ENCODE results near the gene DENND6A. TPM values are rescaled to one million over a fixed set of nuclear protein-coding genes. Genes with fewer than 3 reads are reported as not detected.

The DENND6A gene
- total and polyA plus RNA-seq, 3 donors from 2014 or later, result 16.0 to 20.6 (median 18.7) TPM

DNA sequence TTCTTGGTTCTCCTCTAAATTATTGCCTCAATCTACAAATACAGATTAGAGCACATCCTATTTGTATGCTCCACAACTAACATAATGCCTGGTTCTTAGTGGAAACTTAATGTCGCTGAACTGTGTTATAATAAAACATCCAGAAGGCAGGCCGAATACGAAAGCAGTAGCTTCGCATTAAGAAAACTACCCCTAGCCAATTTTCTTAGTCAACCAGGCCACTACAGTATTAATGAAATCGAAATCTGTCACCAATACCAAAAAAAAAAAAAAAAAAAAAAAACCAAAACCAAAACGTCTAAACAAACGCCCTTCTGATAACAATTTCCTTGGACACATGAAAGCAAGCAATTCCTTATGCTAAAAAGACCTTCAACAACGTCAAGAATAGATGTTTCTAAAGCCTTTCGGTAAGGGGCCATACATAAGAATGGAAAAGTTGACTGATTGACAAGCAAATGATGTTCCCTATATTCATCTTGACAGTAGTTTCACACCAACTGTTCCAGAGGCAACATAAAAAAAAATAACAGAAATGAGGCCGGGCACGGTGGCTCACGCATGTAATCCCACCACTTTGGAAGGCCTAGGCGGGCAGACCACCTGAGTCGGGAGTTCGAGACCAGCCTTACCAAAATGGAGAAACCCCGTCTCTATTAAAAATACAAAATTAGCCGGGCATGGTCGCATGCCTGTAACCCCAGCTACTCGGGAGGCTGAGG, 1.3 kb downstream of the DENND6A start:
- TF ChIP-seq POLR2A (IDR thresholded peaks at IDR 0.05), result no peak
- TF ChIP-seq, protein P1, sequence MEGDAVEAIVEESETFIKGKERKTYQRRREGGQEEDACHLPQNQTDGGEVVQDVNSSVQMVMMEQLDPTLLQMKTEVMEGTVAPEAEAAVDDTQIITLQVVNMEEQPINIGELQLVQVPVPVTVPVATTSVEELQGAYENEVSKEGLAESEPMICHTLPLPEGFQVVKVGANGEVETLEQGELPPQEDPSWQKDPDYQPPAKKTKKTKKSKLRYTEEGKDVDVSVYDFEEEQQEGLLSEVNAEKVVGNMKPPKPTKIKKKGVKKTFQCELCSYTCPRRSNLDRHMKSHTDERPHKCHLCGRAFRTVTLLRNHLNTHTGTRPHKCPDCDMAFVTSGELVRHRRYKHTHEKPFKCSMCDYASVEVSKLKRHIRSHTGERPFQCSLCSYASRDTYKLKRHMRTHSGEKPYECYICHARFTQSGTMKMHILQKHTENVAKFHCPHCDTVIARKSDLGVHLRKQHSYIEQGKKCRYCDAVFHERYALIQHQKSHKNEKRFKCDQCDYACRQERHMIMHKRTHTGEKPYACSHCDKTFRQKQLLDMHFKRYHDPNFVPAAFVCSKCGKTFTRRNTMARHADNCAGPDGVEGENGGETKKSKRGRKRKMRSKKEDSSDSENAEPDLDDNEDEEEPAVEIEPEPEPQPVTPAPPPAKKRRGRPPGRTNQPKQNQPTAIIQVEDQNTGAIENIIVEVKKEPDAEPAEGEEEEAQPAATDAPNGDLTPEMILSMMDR (IDR thresholded peaks at IDR 0.05), result no peak
- H3K36me3 ChIP-seq (ENCODE audit: low read depth, missing control alignments), result no peaks in the 10 kb centered on the region
- no peaks in the 10 kb centered on the region for H3K9me3 ChIP-seq
- no peak for DNase-seq
- no peaks in the 10 kb centered on the region for H3K27me3 ChIP-seq
- H3K27ac ChIP-seq, result peak overlapping the region; percentile 95 to 98
- H3K4me3 ChIP-seq, result peak overlapping the region; percentile 89 to 91
- H3K4me1 ChIP-seq, result peaks cover 18% of the 10 kb centered on the region
- 5 to 6% methylated on average over 19 of the region's 19 CpGs for WGBS, 2 donors
- intact Hi-C loops (cut with DNase I; ENCODE audit: low total_unique reads), result loop anchor here (10.0 kb wide), 1 partner anchor 63 kb away; the partner anchor contains the start of gene SLMAP

- H3K4me1 ChIP-seq, result peaks cover 19% of the 10 kb centered on the region
- H3K4me3 ChIP-seq, result no peak overlapping the region
- intact Hi-C loops (cut with DNase I; ENCODE audit: low total_unique reads), result loop anchor here (10.0 kb wide), 1 partner anchor 65 kb away; the partner anchor contains the start of gene SLMAP
These were observed 3.4 kb downstream of the DENND6A start for GRCh38 chr3:57689367-57690053.

DNA sequence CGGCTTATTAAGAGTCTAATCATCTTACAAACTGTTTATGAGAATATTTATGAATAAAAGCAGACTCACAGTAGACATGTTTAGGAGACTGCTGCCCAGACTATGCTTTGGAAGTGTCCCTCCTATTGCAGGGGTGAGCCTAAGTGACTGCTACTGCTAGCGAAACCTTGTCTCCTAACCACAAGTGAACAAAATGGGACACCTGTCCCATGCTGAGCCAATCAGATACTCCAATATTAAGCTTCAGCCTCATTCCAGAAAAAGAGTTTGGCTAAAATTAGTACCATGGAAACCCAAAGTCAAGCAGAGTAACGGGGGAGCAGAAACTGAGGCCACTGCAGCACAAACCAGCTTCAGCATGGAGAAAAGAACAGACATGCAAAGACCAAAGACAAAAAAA, 4.6 kb downstream of the DENND6A start:
- H3K27ac ChIP-seq, result no peak overlapping the region
- TF ChIP-seq, protein P1 (IDR thresholded peaks at IDR 0.05), result no peak
- TF ChIP-seq POLR2A (IDR thresholded peaks at IDR 0.05), result no peak
- 77 to 78% methylated on average over 3 of the region's 3 CpGs for WGBS, 2 donors
- H3K27me3 ChIP-seq, result no peaks in the 10 kb centered on the region
- intact Hi-C loops (cut with DNase I; ENCODE audit: low total_unique reads), result no loop called here
- no peaks in the 10 kb centered on the region for H3K36me3 ChIP-seq (ENCODE audit: low read depth, missing control alignments)
- DNase-seq, result no peak
- no peak overlapping the region for H3K4me3 ChIP-seq
- peaks cover 19% of the 10 kb centered on the region for H3K4me1 ChIP-seq
- H3K9me3 ChIP-seq, result no peaks in the 10 kb centered on the region

More at GRCh38 chr3:57689367-57690053, 3.4 kb downstream of the DENND6A start:
- TF ChIP-seq, protein P1 (IDR thresholded peaks at IDR 0.05), result no peak
- no peak for TF ChIP-seq POLR2A (IDR thresholded peaks at IDR 0.05)
- Histone ChIP-seq H3K9me3 (no peaks in the 10 kb centered on the region), H3K27me3 (no peaks in the 10 kb centered on the region), H3K36me3 (ENCODE audit: low read depth, missing control alignments) (no peaks in the 10 kb centered on the region), H3K27ac (no peak overlapping the region)
- WGBS, 2 donors, result 67 to 73% methylated on average over 4 of the region's 4 CpGs
- DNase-seq, result no peak

DNA sequence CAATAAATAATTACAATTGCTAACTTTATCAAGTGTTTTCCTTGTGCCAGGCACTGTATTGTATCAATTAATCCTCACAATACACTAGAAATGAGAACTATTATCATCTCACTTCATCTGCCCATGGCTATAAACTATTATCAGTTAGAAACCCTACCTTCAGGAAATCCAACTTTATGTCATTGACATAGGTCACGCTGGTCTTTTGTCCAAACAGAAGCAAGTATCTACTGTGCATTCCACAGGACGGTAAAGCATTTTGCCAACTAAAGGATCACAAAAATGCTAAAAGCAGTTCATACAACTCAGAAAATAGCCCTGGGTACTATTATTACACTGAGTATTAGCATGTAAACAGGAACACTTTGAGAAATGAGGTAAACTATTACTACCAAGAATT, 9.6 kb downstream of the DENND6A start:
- TF ChIP-seq POLR2A (IDR thresholded peaks at IDR 0.05), result no peak
- TF ChIP-seq, protein P1 (IDR thresholded peaks at IDR 0.05), result no peak
- H3K36me3 ChIP-seq (ENCODE audit: low read depth, missing control alignments), result no peaks in the 10 kb centered on the region
- no peaks in the 10 kb centered on the region for H3K9me3 ChIP-seq
- intact Hi-C loops (cut with DNase I; ENCODE audit: low total_unique reads), result no loop called here
- peaks cover 8% of the 10 kb centered on the region for H3K4me1 ChIP-seq
- H3K27ac ChIP-seq, result no peak overlapping the region
- no peak for DNase-seq
- no peak overlapping the region for H3K4me3 ChIP-seq
- no peaks in the 10 kb centered on the region for H3K27me3 ChIP-seq
- 70 to 81% methylated on average over 2 of the region's 2 CpGs for WGBS, 2 donors

Data from testis (tissue), 3 donors.